Left lung (tissue), 10 donors: Measurements from ENCODE around the gene PLA2G2F. TPM values are rescaled to one million over a fixed set of nuclear protein-coding genes. Genes with fewer than 3 reads are reported as not detected.

ENCODE experiments used
- ATAC-seq: fragments of 200-7000 bp; cut with Tn5 transposase; one replicate; pipeline ENCODE4 v1.9.1; 2020; ENCODE audit warnings: moderate library complexity
- DNase-seq, 4 donors: peaks; one replicate each; pipeline ENCODE4 v3.0.0-alpha.2; 2013 to 2020
- H3K27ac ChIP-seq, 2 donors: fragments of 200-600 bp; sonication (generic) in 1 of 2; one replicate each; pipeline versions ENCODE4 v1.5.0 to v1.8.0; 2020 to 2021
- H3K27me3 ChIP-seq, 2 donors: fragments of 200-600 bp; sonication (generic) in 1 of 2; one replicate each; pipeline versions ENCODE4 v1.5.0 to v1.8.0; 2020 to 2021
- H3K36me3 ChIP-seq, 2 donors: fragments of 200-600 bp; sonication (generic) in 1 of 2; one replicate each; pipeline versions ENCODE4 v1.5.0 to v1.8.0; 2020 to 2021
- H3K4me1 ChIP-seq, 2 donors: fragments of 200-600 bp; one replicate each; pipeline ENCODE4 v1.8.0; 2021
- H3K4me3 ChIP-seq, 2 donors: fragments of 200-600 bp; sonication (generic) in 1 of 2; one replicate each; pipeline versions ENCODE4 v1.5.0 to v1.8.0; 2020 to 2021; ENCODE audit warnings: mild to moderate bottlenecking in 1 of 2
- H3K9me3 ChIP-seq, 2 donors: fragments of 200-600 bp; sonication (generic) in 1 of 2; one replicate each; pipeline versions ENCODE4 v1.5.0 to v1.8.0; 2020 to 2021
- CTCF ChIP-seq, 2 donors: fragments of 200-600 bp; sonication (generic) in 1 of 2; IDR thresholded peaks; one replicate each; pipeline versions ENCODE4 v1.5.0 to v1.8.0; 2021; ENCODE audit warnings: antibody characterized with exemption in 2 of 2
- intact Hi-C, 2 donors: fragments of 100-400 bp; cut with DNase I; formaldehyde crosslinking; loops; one replicate each; pipeline versions ENCODE4 v1.11.2 to v1.14.2; 2022
- polyA plus RNA-seq, 6 donors: library from polyadenylated mRNA; unstranded; fragments of 120-200 nt; gene quantifications; one replicate each; pipeline ENCODE4 v1.2.1, GENCODE V29; 2013; ENCODE audit not compliant: insufficient read length in 6 of 6
- total RNA-seq, 2 donors: library from RNA; stranded (reverse); fragmentation: NEBNext Ultra II Directional; extraction: Animal tissue kit (Norgen Biotek cat#: 25700); gene quantifications; one replicate each; pipeline ENCODE4 v1.2.1, GENCODE V29; 2021
- donor health status: DM: no; HTN: yes; CAD: no.
- donor health status: DM: no; HTN: no; CAD: no.

The PLA2G2F gene
- total and polyA plus RNA-seq, 8 donors, result not detected

DNA sequence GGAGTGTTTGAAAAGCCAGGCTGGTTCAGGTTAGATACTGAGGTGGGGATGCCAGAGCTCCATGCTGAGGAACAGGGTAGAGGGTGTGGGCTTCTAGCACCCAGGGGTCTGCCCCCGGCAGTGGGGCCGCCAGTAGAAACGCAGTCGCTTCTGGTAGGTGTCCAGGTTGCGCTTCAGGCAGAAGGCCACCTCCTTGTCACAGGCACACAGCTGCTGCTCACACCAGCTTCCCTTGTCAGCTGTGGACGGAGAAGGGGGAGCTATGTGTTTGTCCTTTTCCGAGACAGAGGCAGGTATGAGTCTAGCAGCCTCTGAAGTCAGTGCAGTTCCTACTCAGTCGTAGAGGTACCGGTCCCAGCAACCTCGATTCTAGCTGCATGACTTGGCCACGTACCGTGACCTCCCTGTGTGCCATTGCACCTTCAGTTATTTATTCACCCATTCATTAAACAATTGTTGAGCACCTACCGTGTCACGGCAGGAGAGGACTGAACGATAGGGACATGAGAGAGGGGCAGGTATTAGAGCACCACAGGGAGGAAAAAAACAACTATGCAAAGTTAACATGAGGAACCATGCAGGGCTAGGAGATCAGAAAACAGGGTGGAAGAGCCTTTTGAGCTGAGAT, 25.0 kb upstream of the PLA2G2F start:
- Histone ChIP-seq H3K27me3 (no peaks in the 10 kb centered on the region), H3K27ac (no peak overlapping the region), H3K4me1 (no peaks in the 10 kb centered on the region), H3K36me3 (no peaks in the 10 kb centered on the region), H3K4me3 (no peak overlapping the region), H3K9me3 (no peaks in the 10 kb centered on the region)
- ATAC-seq (no peak), DNase-seq (no peak)
- no peak for TF ChIP-seq CTCF (IDR thresholded peaks at IDR 0.05)
- intact Hi-C loops, result no loop called here

GRCh38 chr1:20115479-20115878, 23.6 kb upstream of the PLA2G2F start:
- ATAC-seq, result no peak
- no peak for DNase-seq
- Histone ChIP-seq H3K36me3 (no peaks in the 10 kb centered on the region), H3K4me1 (no peaks in the 10 kb centered on the region), H3K9me3 (no peaks in the 10 kb centered on the region), H3K27me3 (no peaks in the 10 kb centered on the region), H3K4me3 (no peak overlapping the region), H3K27ac (no peak overlapping the region)
- no peak for TF ChIP-seq CTCF (IDR thresholded peaks at IDR 0.05)
- intact Hi-C loops, result no loop called here

DNA sequence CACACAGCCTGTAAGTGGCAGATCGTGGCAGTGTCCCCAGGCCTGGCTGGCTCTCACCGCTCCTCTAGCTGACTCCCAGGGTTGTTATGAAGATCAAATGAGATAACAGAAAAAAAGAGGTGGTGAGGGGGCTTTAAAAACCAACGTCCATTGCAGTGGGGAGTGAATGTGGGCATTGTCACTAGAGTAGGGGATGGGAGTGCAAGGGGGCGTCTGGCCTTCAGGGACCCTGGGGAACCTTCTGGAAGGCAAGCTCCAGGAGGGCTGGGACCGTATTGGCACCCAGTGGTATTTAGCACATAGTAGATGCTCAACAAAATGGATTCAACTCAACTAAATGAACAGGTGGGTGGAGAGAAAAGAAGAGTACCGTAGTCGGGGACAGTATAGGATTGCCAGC, 23.2 kb upstream of the PLA2G2F start:
- Histone ChIP-seq H3K4me1 (no peaks in the 10 kb centered on the region), H3K36me3 (no peaks in the 10 kb centered on the region), H3K4me3 (no peak overlapping the region), H3K27ac (no peak overlapping the region), H3K27me3 (no peaks in the 10 kb centered on the region), H3K9me3 (no peaks in the 10 kb centered on the region)
- TF ChIP-seq CTCF (IDR thresholded peaks at IDR 0.05), result no peak
- ATAC-seq (no peak), DNase-seq (no peak)
- intact Hi-C loops, result no loop called here

GRCh38 chr1:20117236-20117635, 21.9 kb upstream of the PLA2G2F start:
- intact Hi-C loops, result no loop called here
- no peak for DNase-seq
- H3K27me3 ChIP-seq, result no peaks in the 10 kb centered on the region
- no peak overlapping the region for H3K27ac ChIP-seq
- TF ChIP-seq CTCF (IDR thresholded peaks at IDR 0.05), result no peak
- no peak overlapping the region for H3K4me3 ChIP-seq
- no peak for ATAC-seq
- no peaks in the 10 kb centered on the region for H3K36me3 ChIP-seq
- no peaks in the 10 kb centered on the region for H3K4me1 ChIP-seq
- no peaks in the 10 kb centered on the region for H3K9me3 ChIP-seq

- TF ChIP-seq CTCF (IDR thresholded peaks at IDR 0.05), result no peak
- intact Hi-C loops, result no loop called here
- Histone ChIP-seq H3K4me1 (no peaks in the 10 kb centered on the region), H3K27me3 (no peaks in the 10 kb centered on the region), H3K27ac (no peak within 1 kb of the TSS), H3K36me3 (no peaks in the 10 kb centered on the region), H3K9me3 (no peaks in the 10 kb centered on the region), H3K4me3 (no peak within 1 kb of the TSS)
- DNase-seq, result no peak
- ATAC-seq, result no peak
These were observed 19.8 kb upstream of the PLA2G2F start, which contains the start of gene PLA2G2D for GRCh38 chr1:20119347-20119746. TSS of gene PLA2G2D (minus strand) at chr1:20119536. CDS start at chr1:20119498, 38 bp downstream.
